ENCODE measurements around the gene C10orf53. TPM values are rescaled to one million over a fixed set of nuclear protein-coding genes. Genes with fewer than 3 reads are reported as not detected.

The C10orf53 gene
- total RNA-seq, 1 donor from 2014 or later = not detected

- Mint-ChIP-seq H3K9me3 (no peaks in the 10 kb centered on the region), H3K4me1 (ENCODE audit: unreplicated experiment) (peaks cover 36% of the 10 kb centered on the region), H3K4me3 (no peak overlapping the region), H3K27me3 (peaks cover 70% of the 10 kb centered on the region), H3K36me3 (no peaks in the 10 kb centered on the region), H3K27ac (no peak overlapping the region)
- DNase-seq (ENCODE audit: extremely low spot score, unreplicated experiment) = no peak
- no peak for TF ChIP-seq CTCF (conservative IDR thresholded peaks at IDR 0.05)
Measured at GRCh38 chr10:49691588-49691987, 12.1 kb downstream of the C10orf53 start.

GRCh38 chr10:49694466-49694865 lies 15.0 kb downstream of the C10orf53 start:
- peaks cover 47% of the 10 kb centered on the region for H3K27me3 Mint-ChIP-seq
- DNase-seq (ENCODE audit: extremely low spot score, unreplicated experiment) = no peak
- H3K4me3 Mint-ChIP-seq = no peak overlapping the region
- H3K36me3 Mint-ChIP-seq = no peaks in the 10 kb centered on the region
- no peak overlapping the region for H3K27ac Mint-ChIP-seq
- TF ChIP-seq CTCF (conservative IDR thresholded peaks at IDR 0.05) = no peak
- peaks cover 17% of the 10 kb centered on the region for H3K4me1 Mint-ChIP-seq (ENCODE audit: unreplicated experiment)
- no peaks in the 10 kb centered on the region for H3K9me3 Mint-ChIP-seq

GRCh38 chr10:49696311-49696710 lies 16.9 kb downstream of the C10orf53 start:
- Mint-ChIP-seq H3K27ac (no peak overlapping the region), H3K4me3 (no peak overlapping the region), H3K27me3 (peaks cover 33% of the 10 kb centered on the region), H3K9me3 (no peaks in the 10 kb centered on the region), H3K36me3 (no peaks in the 10 kb centered on the region), H3K4me1 (ENCODE audit: unreplicated experiment) (peaks cover 4% of the 10 kb centered on the region)
- TF ChIP-seq CTCF (conservative IDR thresholded peaks at IDR 0.05) = no peak
- DNase-seq (ENCODE audit: extremely low spot score, unreplicated experiment) = no peak

GRCh38 chr10:49698679-49699078 lies 19.2 kb downstream of the C10orf53 start:
- Mint-ChIP-seq H3K9me3 (no peaks in the 10 kb centered on the region), H3K27me3 (peaks cover 17% of the 10 kb centered on the region), H3K4me3 (no peak overlapping the region), H3K4me1 (ENCODE audit: unreplicated experiment) (peaks cover 4% of the 10 kb centered on the region), H3K27ac (no peak overlapping the region), H3K36me3 (no peaks in the 10 kb centered on the region)
- DNase-seq (ENCODE audit: extremely low spot score, unreplicated experiment) = no peak
- TF ChIP-seq CTCF (conservative IDR thresholded peaks at IDR 0.05) = no peak

GRCh38 chr10:49700211-49700610 lies 20.8 kb downstream of the C10orf53 start:
- no peak for TF ChIP-seq CTCF (conservative IDR thresholded peaks at IDR 0.05)
- H3K4me1 Mint-ChIP-seq (ENCODE audit: unreplicated experiment) = peaks cover 4% of the 10 kb centered on the region
- H3K36me3 Mint-ChIP-seq = no peaks in the 10 kb centered on the region
- no peaks in the 10 kb centered on the region for H3K9me3 Mint-ChIP-seq
- H3K4me3 Mint-ChIP-seq = no peak overlapping the region
- DNase-seq (ENCODE audit: extremely low spot score, unreplicated experiment) = no peak
- peaks cover 7% of the 10 kb centered on the region for H3K27me3 Mint-ChIP-seq
- no peak overlapping the region for H3K27ac Mint-ChIP-seq

GRCh38 chr10:49700997-49701396 lies 21.5 kb downstream of the C10orf53 start:
- no peak for DNase-seq (ENCODE audit: extremely low spot score, unreplicated experiment)
- Mint-ChIP-seq H3K27me3 (peaks cover 5% of the 10 kb centered on the region), H3K36me3 (no peaks in the 10 kb centered on the region), H3K27ac (no peak overlapping the region), H3K9me3 (no peaks in the 10 kb centered on the region), H3K4me3 (no peak overlapping the region), H3K4me1 (ENCODE audit: unreplicated experiment) (peaks cover 4% of the 10 kb centered on the region)
- TF ChIP-seq CTCF (conservative IDR thresholded peaks at IDR 0.05) = no peak
